ENCODE measurements around the gene ATRX.
"Not testable (repeated sequence)": the region's sequence is repeated elsewhere in the genome, so short reads cannot be mapped to it uniquely, and the experiment has no call there.

- TF ChIP-seq EZH2 (IDR thresholded peaks at IDR 0.05); POLR2AphosphoS5 (IDR thresholded peaks at IDR 0.05; ENCODE audit: borderline replicate concordance, low read depth, low read length); FOXP2 (optimal IDR thresholded peaks at IDR 0.05; ENCODE audit: control extremely low read depth, extremely low read length, insufficient read depth): not testable (repeated sequence)
These were observed 100.3 kb downstream of the ATRX start for GRCh38 chrX:77685683-77686082.
